ENCODE data around the gene PLAAT3.

Gene PLAAT3

GRCh38 chr11:63574856-63575602 lies 39.2 kb downstream of the PLAAT3 start:
- no peak for DNase-seq (ENCODE audit: low read depth)
- H3K4me3 ChIP-seq (ENCODE audit: low read depth, low read length) = peak overlapping the region; percentile 27

GRCh38 chr11:63573881-63574855 lies 40.1 kb downstream of the PLAAT3 start:
- DNase-seq (ENCODE audit: low read depth) = peak; percentile 46
- H3K4me3 ChIP-seq (ENCODE audit: low read depth, low read length) = peak overlapping the region; percentile 27

DNA sequence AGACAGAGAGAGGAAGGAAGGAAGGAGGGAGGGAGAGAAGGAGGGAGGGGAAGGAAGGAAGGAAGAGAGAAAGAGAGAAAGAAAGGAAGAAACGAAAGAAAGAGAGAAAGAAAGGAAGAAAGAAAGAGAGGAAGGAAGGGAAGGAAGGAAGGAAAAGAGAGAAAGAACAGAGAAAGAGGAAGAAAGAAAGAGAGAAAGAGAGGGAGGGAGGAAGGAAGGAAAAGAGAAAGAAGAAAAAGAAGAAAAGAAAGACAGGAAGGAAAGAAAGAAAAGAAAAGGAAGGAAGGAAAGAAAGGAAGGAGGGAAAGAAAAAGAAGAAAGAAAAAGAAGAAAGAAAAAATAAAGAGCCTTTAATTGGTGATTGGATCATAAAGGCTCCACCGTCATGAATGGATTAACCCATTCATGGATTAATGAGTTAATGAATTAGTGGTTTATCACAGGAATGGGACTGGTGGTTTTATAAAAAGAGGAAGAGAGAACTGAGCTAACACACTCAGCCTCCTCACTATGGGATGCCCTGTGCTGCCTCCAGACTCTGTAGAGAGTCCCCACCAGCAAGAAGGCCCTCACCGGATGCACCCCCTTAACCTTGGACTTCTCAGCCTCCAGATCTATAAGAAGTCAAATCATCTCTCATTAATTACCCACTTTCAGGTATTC lies 42.1 kb downstream of the PLAAT3 start:
- H3K4me3 ChIP-seq (ENCODE audit: low read depth, low read length) = no peak overlapping the region
- DNase-seq (ENCODE audit: low read depth) = no peak

- DNase-seq (ENCODE audit: low read depth) = no peak
These were observed 44.7 kb downstream of the PLAAT3 start for GRCh38 chr11:63569570-63569969.

DNA sequence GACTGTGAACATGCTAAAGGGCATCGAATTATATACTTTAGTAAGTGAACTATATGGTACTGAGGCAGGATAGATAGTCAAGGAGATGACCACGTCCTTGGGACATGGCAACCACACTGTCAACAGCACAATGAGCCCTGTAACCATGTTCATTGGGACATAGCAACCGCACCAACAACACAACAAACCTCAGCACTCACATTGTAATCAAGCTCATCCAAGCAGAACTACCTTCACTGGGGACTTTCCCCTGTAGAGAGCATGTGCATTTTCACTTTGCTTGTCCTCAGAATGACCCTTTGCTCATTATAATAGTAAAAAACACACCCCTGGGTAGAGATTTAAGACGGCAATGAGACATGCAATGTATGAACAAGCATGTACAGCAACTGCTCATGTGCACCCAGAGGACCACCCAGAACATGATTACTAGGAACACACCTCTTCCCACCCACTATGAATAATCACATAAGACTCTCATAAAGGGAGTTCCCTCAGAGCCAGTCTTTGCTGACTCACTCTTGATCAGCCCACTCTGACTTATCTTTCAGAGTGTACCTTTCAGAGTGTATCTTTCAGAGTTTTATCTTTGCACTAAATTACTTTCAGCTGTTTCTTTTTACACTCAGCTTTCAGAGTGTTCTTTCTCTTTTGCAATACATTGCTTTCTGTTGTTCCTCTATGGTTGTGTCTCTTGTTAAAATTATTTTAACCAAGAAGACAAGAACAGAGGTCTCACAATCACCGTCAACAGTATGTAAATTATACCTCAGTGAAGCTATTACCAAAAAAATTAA lies 47.0 kb downstream of the PLAAT3 start:
- DNase-seq (ENCODE audit: low read depth) = peak; percentile 67
- no peak overlapping the region for H3K4me3 ChIP-seq (ENCODE audit: low read depth, low read length)

More at GRCh38 chr11:63569570-63569969, 44.7 kb downstream of the PLAAT3 start:
- H3K4me3 ChIP-seq (ENCODE audit: low read depth, low read length) = no peak overlapping the region

GRCh38 chr11:63564784-63565350 lies 49.4 kb downstream of the PLAAT3 start:
- H3K4me3 ChIP-seq (ENCODE audit: low read depth, low read length) = no peak overlapping the region
- DNase-seq (ENCODE audit: low read depth) = no peak

DNA sequence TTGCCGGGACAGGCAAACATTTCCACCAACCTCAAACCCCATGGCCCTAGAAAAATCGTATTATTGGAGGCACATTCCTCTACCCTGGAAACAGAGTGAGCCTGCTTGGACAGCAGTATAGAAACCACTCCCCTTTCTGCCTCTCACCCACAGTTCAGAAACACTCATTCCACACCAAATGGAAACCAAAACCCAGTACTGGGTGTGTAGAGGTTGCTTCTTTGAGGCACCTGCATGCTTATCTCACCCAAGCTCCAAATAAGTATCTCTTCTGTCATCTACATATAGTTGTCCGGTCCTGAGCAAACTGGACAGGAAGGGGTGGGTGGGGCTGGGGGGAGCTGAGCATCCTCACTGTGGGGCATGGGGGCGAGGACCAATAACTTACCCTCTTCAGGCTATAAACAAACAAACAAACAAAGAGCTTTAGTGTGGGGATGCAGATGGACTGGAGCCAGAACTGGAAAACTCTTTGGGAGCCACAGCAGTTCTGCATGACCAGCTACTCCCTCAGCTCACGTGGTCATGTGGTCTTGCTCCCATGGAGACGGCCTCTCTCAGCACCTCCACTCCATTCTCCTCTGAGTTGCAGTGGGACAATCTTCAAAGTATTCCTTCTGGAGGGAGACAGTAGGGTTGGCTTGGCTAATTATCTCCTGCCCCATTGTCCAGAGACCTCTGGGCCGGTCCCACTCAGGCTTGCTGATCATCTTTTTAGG lies 50.0 kb downstream of the PLAAT3 start:
- no peak for DNase-seq (ENCODE audit: low read depth)

GRCh38 chr11:63563201-63564055 lies 50.8 kb downstream of the PLAAT3 start, which contains the start of gene PLAAT2:
TSS of gene PLAAT2 (minus strand) at chr11:63563379. CDS start at chr11:63563324, 55 bp downstream.
- no peak within 1 kb of the TSS for H3K4me3 ChIP-seq (ENCODE audit: low read depth, low read length)
- no peak for DNase-seq (ENCODE audit: low read depth)

More for the DNA sequence above, 50.0 kb downstream of the PLAAT3 start:
- H3K4me3 ChIP-seq (ENCODE audit: low read depth, low read length) = no peak overlapping the region

DNA sequence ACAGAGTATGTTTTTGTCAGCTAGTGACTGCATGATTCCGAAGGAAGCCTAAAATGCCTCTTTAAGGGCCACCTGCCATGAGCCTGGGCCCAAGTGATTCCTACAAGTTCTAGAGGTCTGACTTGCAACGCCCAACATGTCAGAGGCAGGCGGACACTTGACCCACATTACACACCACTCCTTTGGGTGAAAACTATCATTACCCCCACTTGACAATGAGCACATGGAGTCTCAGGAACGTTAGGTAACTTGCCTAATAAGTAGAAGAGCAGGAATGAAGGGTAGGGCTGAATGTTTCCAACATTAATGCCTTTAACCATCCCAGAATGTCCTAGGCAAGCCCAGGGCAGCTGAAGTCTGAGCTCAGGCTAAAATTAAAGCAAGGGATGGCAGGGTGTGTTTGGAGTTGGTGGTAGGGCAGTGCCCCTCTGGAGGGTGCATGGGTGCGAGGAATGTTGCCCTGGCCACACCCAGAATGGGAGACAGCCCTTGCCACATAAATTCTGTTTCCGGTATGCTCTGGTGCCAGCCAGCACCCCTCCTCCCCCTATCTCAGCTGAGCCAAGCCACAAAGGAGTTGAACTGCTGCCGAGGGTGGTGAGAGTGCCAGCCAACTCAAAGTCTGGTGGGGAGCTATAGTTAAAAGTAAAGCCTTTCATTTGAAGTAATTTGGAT lies 53.6 kb downstream of the PLAAT3 start:
- DNase-seq (ENCODE audit: low read depth) = no peak
- no peak overlapping the region for H3K4me3 ChIP-seq (ENCODE audit: low read depth, low read length)

- no peak for DNase-seq (ENCODE audit: low read depth)
- no peak overlapping the region for H3K4me3 ChIP-seq (ENCODE audit: low read depth, low read length)
These were observed 55.6 kb downstream of the PLAAT3 start for GRCh38 chr11:63558459-63559157.

DNA sequence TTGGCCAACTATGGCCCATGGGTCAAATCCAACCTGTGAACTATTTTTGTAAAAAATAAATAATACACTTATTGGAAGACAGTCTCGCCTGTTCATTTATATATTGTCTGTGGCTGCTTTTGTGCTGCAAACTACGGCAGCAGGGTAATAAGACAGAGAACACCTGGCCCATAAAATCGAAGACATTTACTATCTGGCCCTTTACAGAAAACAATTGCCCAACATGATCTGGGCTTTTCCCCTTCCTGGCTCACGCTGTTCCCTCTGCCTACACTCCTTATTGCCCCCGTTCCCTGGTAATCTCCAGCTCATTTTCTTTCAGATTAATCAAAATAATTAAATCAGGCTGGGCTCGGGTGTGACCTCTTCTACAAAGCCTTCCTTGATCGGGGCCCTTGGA lies 56.7 kb downstream of the PLAAT3 start:
- no peak for DNase-seq (ENCODE audit: low read depth)
- no peak overlapping the region for H3K4me3 ChIP-seq (ENCODE audit: low read depth, low read length)

DNA sequence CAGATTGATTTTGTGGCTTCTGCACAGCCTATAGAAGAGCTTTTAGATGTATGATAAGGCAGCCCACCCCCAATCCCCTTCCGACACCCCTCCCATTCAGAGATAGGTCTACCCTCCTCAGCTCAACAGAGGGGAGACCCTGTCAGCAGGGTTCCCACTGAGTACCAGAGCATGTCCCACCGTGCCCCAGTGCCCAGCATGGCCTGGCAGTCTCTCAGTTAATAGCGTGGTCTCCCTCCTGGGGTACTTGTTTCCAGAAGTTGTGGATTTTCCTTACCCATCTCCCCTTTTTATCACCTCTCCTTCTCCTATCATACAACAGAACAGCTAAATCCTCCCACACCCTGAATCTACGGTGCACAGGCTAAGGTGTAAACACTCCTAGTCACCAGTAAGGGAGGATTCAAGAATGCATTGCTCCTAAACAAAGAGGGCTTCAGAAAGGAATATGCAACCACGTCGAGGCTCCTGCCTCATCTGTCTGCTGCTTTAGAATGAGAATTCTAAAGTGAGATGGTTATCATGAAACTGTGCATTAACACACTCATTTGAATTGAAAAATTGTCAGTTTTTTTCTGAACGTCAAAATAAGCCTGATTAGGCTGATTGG lies 57.7 kb downstream of the PLAAT3 start:
- no peak overlapping the region for H3K4me3 ChIP-seq (ENCODE audit: low read depth, low read length)
- no peak for DNase-seq (ENCODE audit: low read depth)

GRCh38 chr11:63554877-63555223 lies 59.4 kb downstream of the PLAAT3 start:
- no peak for DNase-seq (ENCODE audit: low read depth)

DNA sequence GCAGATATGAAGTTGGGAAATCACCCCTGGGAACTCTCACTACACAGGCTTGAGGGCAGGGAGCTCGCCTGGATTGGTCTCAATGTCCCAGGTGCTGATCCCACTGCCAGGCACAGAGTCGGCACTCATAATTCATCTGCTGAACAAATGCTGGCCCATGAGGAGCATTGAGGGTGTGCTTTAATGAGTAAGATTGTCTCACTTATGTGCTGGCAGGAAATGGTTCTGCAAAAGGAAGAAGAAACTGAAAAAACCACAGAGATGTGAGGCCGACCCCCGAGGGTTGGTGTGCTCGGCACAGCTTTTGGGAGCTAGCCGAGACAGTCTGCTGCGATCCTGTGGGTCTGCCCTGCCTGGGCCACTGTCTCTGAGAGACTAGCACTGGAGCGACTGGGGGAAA lies 60.5 kb downstream of the PLAAT3 start:
- DNase-seq (ENCODE audit: low read depth) = no peak

More at GRCh38 chr11:63554877-63555223, 59.4 kb downstream of the PLAAT3 start:
- H3K4me3 ChIP-seq (ENCODE audit: low read depth, low read length) = no peak overlapping the region

GRCh38 chr11:63552921-63553320 lies 61.3 kb downstream of the PLAAT3 start:
- no peak for DNase-seq (ENCODE audit: low read depth)

More for the DNA sequence above, 60.5 kb downstream of the PLAAT3 start:
- H3K4me3 ChIP-seq (ENCODE audit: low read depth, low read length) = no peak overlapping the region

DNA sequence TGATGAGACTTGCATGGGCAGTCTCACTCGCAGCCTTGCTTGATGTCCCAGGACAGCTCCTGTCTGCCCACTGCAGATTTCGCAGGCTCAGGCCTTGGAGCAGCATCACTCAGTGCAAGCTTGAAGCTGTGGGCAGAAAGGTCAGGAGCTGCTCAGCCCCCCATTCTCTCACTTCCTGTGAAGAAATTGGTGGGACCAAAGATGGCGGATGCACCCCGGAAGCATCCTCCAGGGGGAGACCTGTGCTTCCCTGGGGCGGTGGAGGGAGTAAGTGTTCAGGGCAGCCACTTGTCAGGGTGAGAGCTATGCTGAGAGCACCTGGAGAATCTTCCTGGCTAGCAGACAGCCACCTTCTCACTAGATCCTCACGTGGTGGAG lies 62.4 kb downstream of the PLAAT3 start:
- no peak overlapping the region for H3K4me3 ChIP-seq (ENCODE audit: low read depth, low read length)
- DNase-seq (ENCODE audit: low read depth) = no peak

More at GRCh38 chr11:63552921-63553320, 61.3 kb downstream of the PLAAT3 start:
- H3K4me3 ChIP-seq (ENCODE audit: low read depth, low read length) = no peak overlapping the region

Data from skeletal muscle cell (primary cell).